WERI-Rb-1 (cell line): ENCODE data around the gene LILRB2.

Experiments used
- DNase-seq: peaks from one replicate; pipeline ENCODE4 v3.0.0-alpha.2; 2020
- H3K27ac ChIP-seq: fragments of 250-450 bp; sonication (Bioruptor Pico); 2 replicates; pipeline ENCODE4 v1.5.1; 2020; ENCODE audit warnings: mild to moderate bottlenecking, moderate library complexity
- H3K27me3 ChIP-seq: fragments of 250-450 bp; sonication (Bioruptor Pico); 2 replicates; pipeline ENCODE4 v1.5.1; 2021; ENCODE audit warnings: mild to moderate bottlenecking, low read depth, moderate library complexity; ENCODE audit not compliant: insufficient read depth, severe bottlenecking
- H3K36me3 ChIP-seq: fragments of 250-450 bp; sonication (Bioruptor Pico); 2 replicates; pipeline ENCODE4 v1.5.1; 2020; ENCODE audit warnings: mild to moderate bottlenecking, moderate library complexity
- H3K4me3 ChIP-seq: 2 replicates; pipeline ENCODE4 v1.5.1; 2011; ENCODE audit warnings: low read depth, mild to moderate bottlenecking, control low read depth, low read length
- H3K9me3 ChIP-seq: fragments of 250-450 bp; sonication (Bioruptor Pico); 2 replicates; pipeline ENCODE4 v1.5.1; 2021; ENCODE audit warnings: mild to moderate bottlenecking, moderate library complexity; ENCODE audit not compliant: severe bottlenecking
- CTCF ChIP-seq: IDR thresholded peaks from 2 replicates; pipeline ENCODE4 v1.5.1; 2011; ENCODE audit warnings: low read depth, mild to moderate bottlenecking, control low read depth, inconsistent platforms, low read length

The LILRB2 gene

GRCh38 chr19:54262470-54262869, 18.4 kb downstream of the LILRB2 start:
- H3K27ac ChIP-seq: no peak overlapping the region
- H3K36me3 ChIP-seq: no peaks in the 10 kb centered on the region
- H3K9me3 ChIP-seq: no peaks in the 10 kb centered on the region
- no peak for TF ChIP-seq CTCF
- H3K4me3 ChIP-seq: no peak overlapping the region
- peaks cover 69% of the 10 kb centered on the region for H3K27me3 ChIP-seq
- no peak for DNase-seq

- no peak for DNase-seq
- no peak for TF ChIP-seq CTCF
- peaks cover 74% of the 10 kb centered on the region for H3K27me3 ChIP-seq
Measured at GRCh38 chr19:54262066-54262465, 18.8 kb downstream of the LILRB2 start.

GRCh38 chr19:54257116-54257480, 23.8 kb downstream of the LILRB2 start, which contains the start of gene LILRB5:
Gene LILRB5 (minus strand): TSS chr19:54257273. CDS start chr19:54257193, 80 bp downstream.
- no peak for TF ChIP-seq CTCF
- Histone ChIP-seq H3K36me3 (no peaks in the 10 kb centered on the region), H3K4me3 (no peak within 1 kb of the TSS), H3K27me3 (peaks cover 91% of the 10 kb centered on the region), H3K27ac (no peak within 1 kb of the TSS), H3K9me3 (no peaks in the 10 kb centered on the region)
- no peak for DNase-seq

More at GRCh38 chr19:54262066-54262465, 18.8 kb downstream of the LILRB2 start:
- H3K36me3 ChIP-seq: no peaks in the 10 kb centered on the region
- H3K9me3 ChIP-seq: no peaks in the 10 kb centered on the region
- H3K27ac ChIP-seq: no peak overlapping the region
- H3K4me3 ChIP-seq: no peak overlapping the region

GRCh38 chr19:54256250-54257115, 24.4 kb downstream of the LILRB2 start:
- DNase-seq: no peak

GRCh38 chr19:54255105-54255775, 25.7 kb downstream of the LILRB2 start:
- TF ChIP-seq CTCF: no peak
- no peak for DNase-seq
- Histone ChIP-seq H3K4me3 (no peak overlapping the region), H3K27me3 (peaks cover 81% of the 10 kb centered on the region), H3K9me3 (no peaks in the 10 kb centered on the region), H3K27ac (no peak overlapping the region), H3K36me3 (no peaks in the 10 kb centered on the region)

More at GRCh38 chr19:54256250-54257115, 24.4 kb downstream of the LILRB2 start:
- Histone ChIP-seq H3K36me3 (no peaks in the 10 kb centered on the region), H3K4me3 (no peak overlapping the region), H3K27ac (no peak overlapping the region), H3K27me3 (peaks cover 87% of the 10 kb centered on the region), H3K9me3 (no peaks in the 10 kb centered on the region)
- no peak for TF ChIP-seq CTCF
